GM18505 (cell line): ENCODE data around the gene AKIP1.
"Not testable (repeated sequence)": the region's sequence is repeated elsewhere in the genome, so short reads cannot be mapped to it uniquely, and the experiment has no call there.

Experiments used
- ATAC-seq: cut with Tn5 transposase; IDR thresholded peaks from one replicate; pipeline ENCODE4 v1.9.1; 2021; ENCODE audit not compliant: unreplicated experiment
- POLR2A ChIP-seq: IDR thresholded peaks from 4 replicates; pipeline ENCODE4 v1.6.1; 2011; ENCODE audit warnings: borderline replicate concordance; ENCODE audit not compliant: insufficient read depth, insufficient read length; ENCODE audit errors: extremely low read depth

The AKIP1 gene

GRCh38 chr11:8928981-8929615 lies 18.1 kb downstream of the AKIP1 start:
- no peak for ATAC-seq
- no peak for TF ChIP-seq POLR2A

- no peak for TF ChIP-seq POLR2A
- ATAC-seq = no peak
Observed at GRCh38 chr11:8930456-8931175, 19.6 kb downstream of the AKIP1 start.

- ATAC-seq = no peak
- no peak for TF ChIP-seq POLR2A
Observed at GRCh38 chr11:8932564-8933180, 21.7 kb downstream of the AKIP1 start, which contains the start of gene C11orf16. Gene C11orf16 (minus strand): TSS chr11:8932947. CDS start chr11:8932308, 639 bp downstream.

GRCh38 chr11:8933931-8934330 lies 22.9 kb downstream of the AKIP1 start:
- no peak for TF ChIP-seq POLR2A
- no peak for ATAC-seq

GRCh38 chr11:8934742-8935488 lies 23.9 kb downstream of the AKIP1 start:
- ATAC-seq = no peak
- TF ChIP-seq POLR2A = no peak

GRCh38 chr11:8935789-8936188 lies 24.8 kb downstream of the AKIP1 start:
- not testable (repeated sequence) for ATAC-seq

GRCh38 chr11:8937159-8937558 lies 26.2 kb downstream of the AKIP1 start:
- no peak for TF ChIP-seq POLR2A
- no peak for ATAC-seq

GRCh38 chr11:8937659-8938058 lies 26.7 kb downstream of the AKIP1 start:
- no peak for ATAC-seq
- TF ChIP-seq POLR2A = no peak

GRCh38 chr11:8941341-8942103 lies 30.5 kb downstream of the AKIP1 start:
- ATAC-seq = no peak
- TF ChIP-seq POLR2A = no peak

- ATAC-seq = no peak
- no peak for TF ChIP-seq POLR2A
Observed at GRCh38 chr11:8942518-8943066, 31.6 kb downstream of the AKIP1 start, which contains the start of gene ASCL3. Gene ASCL3 (minus strand): TSS chr11:8943016. CDS start chr11:8938161, 4,855 bp downstream.

GRCh38 chr11:8947230-8947943 lies 36.4 kb downstream of the AKIP1 start:
- TF ChIP-seq POLR2A = no peak
- no peak for ATAC-seq

GRCh38 chr11:8948886-8949285 lies 37.9 kb downstream of the AKIP1 start:
- TF ChIP-seq POLR2A = no peak
- ATAC-seq = no peak
